Measurements from ENCODE around the gene UBAC1. TPM values are rescaled to one million over a fixed set of nuclear protein-coding genes. Genes with fewer than 3 reads are reported as not detected.
A peak's percentile ranks its signal among the peaks of the same experiment; 100 is the strongest.
"Not testable (repeated sequence)": the region's sequence is repeated elsewhere in the genome, so short reads cannot be mapped to it uniquely, and the experiment has no call there.

Gene UBAC1
- total RNA-seq, 2 donors from 2014 or later = 63.0 to 64.8 TPM

DNA sequence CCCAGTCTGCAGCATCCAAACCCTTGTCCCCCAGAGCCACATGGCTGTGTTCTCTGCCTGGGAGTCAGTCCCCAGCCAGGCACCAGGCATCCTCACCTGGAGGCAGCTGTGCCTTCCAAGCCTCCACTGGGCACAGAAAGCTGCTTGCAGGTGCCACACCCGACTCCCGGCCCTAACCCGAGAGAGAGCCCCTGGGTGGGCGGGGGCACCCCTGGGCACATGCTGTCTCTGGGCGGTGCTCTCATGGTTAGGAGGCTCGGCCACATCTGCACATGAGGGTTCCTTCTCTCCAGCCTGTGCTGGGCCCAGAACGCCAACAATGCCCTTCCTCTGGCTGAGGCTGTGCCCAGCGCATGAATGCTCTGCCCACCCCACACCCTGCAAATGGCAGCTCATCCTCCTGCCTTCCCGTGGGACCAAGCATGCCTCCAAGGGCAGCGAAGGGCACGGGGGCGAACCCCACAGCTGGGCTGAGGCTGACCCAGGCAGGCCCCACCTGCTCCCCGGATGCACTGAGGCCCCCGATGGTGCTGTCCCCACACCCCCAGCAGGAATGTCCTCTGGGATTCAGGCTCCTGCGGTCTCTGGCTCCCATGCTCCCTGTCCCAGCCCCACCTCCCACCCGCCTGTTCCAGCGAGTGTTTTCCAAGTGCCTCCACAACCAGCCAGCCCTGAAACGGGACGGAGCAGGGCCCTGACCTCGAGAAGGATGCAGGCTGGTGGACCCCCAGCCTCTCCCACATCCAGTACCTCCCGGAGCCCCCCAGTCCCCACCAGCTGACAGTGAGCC, 31.3 kb downstream of the UBAC1 start:
- intact Hi-C loops (cut with DNase I, micrococcal nuclease) = no loop called here
- DNase-seq (no peak), ATAC-seq (no peak)

DNA sequence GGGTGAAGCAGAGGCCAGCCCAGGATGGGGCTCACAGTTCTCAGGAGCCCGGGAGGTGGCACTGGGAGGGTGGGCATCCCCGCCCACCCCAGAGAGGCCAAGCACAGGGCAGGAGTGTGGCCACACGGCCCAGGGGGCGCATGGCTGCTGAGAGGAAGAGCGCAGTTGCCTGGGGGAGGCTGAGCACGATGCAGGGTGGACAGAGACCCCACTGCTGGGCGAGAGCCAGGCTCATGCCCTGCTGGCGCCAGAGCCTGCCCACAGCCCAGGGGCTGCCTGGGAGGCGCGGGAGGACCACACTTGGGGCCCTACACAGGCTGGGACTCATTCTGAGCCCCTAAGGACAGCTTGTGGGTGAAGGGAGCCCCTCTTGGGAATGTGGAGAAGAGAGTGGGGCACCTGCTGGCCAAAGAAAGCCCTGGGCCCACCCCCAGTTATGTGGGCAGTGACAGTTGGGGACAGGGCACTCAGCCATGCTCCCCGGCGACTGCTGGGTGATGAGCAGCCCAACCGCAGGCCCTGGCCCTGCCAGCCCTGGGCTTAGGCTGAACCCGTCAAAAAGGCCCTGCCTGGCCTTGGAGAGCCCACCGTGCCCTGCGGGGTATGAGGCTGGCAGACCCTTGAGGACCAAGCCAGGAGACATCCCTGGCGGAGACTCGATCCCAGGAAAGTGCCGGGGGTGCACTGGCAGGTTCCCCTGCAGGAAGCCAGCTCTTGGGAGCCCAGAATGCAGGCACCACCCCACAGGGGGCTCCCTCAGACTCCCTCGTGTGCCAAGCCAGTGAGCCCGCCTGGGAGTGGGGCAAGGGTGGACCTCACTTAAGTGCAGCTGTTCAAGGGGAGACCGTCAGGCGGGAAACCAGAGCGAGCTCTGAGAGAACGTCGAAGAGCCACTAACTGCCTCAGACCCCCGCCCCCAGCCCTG, 32.2 kb downstream of the UBAC1 start:
- intact Hi-C loops (cut with DNase I, micrococcal nuclease) = no loop called here
- no peak for ATAC-seq
- no peak for DNase-seq

DNA sequence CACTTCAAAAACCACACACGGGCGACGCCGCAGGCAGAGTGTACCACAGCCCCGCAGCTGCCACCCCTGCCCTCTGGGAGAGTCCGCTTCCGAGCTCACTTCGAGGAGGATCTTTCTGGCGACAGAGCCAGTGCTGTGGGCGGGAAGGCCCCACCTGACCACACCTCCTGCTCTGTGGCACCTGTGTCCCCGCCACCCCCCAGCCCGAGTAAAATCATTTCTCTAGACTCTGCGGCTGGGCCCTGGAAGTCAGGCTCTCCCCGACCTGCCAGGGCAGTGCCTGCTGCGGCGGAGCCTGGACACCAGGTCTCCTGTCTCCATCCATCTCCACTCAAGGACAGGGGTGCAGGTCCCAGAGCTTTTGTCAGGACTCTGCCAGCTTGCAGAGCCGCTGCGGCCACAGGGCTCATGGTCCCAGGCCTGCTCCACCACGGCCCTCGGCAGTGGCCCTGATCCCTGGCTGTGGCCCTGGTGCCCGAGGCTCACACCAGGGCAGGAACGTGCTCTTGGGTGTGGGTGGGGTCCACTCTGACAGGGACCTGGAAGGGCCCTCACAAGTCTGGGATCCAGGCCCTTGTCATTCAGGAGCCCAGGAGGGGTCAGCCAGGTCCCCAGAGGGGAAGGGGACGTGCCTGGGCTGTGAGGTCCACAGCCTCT, 33.0 kb downstream of the UBAC1 start:
- intact Hi-C loops (cut with DNase I, micrococcal nuclease) = no loop called here
- peak; percentile 13 for ATAC-seq
- no peak for DNase-seq

DNA sequence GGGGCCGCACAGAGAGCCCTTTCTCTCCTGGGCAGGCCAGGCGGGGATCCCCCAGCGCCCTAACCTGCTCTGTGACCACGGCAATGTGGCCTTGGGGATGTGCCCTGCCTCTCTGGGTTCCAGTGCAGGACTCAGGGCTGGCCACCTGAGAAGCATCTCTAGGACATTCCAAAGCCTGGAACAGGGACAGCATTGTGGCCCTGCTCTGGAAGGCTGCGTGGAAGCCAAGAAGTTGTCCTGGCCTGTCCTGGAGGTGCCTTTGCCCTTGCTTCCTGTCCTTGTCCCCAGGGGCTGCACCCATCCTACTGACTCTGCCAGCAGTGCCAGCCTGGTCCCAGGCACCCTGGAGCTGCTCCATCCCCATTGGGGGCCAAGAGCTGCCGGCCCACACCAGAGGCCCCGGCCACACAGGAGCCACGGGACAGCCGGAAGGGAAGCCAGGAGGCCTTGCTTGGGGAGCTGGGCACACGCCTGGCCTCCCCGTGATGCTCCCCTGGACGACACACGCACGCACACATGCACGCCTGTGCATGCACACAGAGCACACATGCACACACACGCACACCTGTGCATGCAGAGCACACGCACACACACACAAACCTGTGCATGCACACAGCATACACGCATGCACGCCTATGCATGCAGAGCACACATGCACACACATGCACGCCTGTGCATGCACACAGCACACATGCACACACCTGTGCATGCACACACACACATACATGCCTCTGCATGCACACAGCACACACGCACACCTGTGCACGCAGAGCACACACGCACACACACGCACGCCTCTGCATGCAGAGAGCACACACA, 33.8 kb downstream of the UBAC1 start:
- intact Hi-C loops (cut with DNase I, micrococcal nuclease) = no loop called here
- DNase-seq (no peak), ATAC-seq (peak; percentile 7)

DNA sequence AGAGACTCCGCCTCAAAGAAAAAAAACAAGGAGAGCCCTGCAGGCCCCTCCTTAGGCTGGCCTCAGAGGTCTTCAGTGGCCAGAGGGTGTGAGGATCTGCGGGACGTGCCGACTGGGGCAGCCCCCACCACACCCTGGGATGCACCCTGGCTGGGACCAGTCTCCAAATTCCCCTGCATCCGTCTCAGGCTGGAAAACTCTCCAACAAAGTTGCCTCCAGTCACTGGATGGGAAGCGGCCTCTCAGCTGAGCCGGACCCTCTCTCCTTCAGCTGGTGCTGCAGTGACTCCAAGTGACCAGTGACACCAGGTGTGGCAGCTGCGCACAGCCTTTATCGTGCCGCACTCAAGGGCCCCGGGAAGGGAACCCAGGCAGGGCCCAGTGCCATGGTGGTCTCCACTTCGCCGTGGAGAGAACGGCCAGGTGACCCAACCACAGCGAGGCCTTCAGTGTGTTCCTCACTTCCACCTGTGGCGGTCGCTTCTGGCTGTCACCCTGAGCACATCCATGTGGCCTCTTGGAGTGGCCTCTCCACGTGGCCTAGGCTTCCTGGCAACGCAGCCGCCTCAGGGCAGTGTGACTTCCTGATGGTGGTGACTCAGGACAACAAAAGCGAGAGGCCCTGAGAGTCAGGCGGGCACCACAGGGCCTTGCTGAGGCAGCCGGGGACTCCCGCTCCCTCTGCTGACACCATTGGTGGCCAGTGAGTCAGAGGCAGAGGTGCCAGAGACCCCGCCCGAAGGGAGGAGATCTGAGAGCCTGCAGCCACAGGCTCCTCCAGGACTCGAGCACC, 34.6 kb downstream of the UBAC1 start:
- ATAC-seq = peak; percentile 26
- intact Hi-C loops (cut with DNase I, micrococcal nuclease) = no loop called here
- DNase-seq = no peak

DNA sequence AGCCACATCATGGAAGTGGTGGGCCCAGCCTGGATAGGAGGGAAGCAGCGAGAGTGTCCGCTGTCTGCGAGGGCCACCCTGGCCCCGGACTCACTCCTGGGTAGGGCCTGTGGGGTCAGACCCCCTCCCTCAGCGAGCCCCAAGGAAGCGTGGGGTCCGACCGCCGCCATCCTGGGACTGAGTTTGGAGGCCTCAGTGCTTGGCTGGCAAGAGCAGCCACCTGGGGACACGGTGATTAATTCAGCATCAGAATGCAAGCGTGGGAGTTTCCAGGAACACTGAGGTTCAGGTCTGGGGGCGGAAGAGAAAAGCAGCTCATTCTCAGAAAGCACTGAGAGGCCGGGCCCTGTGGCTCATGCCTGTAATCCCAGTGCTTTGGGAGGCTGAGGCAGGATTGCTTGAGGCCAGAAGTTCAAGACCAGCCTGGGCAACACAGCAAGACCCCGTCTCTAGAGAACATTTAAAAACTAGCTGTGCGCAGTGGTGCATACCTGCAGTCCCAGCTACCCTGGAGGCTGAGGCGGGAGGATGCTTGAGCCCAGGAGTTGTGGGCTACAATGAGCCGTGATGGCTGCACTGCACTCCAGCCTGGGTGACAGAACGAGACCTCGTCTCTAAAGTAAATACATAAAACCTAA, 35.6 kb downstream of the UBAC1 start:
- intact Hi-C loops (cut with DNase I, micrococcal nuclease) = no loop called here
- ATAC-seq (no peak), DNase-seq (no peak)

DNA sequence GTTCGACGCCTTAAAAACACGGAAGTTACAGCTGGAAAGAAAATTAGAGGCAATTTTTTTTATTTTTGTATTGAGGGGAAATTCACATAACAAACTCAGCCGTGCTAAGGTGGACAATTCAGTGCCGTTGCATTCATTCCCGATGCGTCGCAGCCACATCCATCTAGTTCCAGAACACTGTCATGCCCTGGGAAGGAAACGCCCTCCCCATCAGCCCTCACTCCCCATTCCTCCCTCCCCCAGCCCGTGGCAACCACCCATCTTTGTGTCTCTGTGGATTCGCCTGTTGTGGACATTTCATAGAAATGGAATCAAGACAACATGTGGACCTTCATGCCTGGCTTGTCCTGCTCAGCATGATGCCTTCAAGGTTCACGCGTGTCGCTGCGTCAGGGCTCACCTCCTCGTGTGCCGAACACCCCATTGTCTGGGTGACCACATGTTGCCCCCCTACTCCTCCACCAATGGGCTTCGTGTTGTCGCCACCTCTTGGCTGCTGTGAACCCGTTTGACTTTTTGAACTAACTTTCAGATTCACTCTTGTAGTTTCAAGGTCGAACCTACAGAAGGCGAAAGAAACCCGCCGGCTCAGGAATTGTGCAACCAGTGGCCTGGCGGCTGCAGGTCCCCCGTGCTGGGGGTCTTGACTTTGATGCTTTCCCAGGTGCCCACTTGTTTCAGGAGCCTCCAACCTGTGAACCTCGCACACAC, 36.4 kb downstream of the UBAC1 start:
- DNase-seq (no peak), ATAC-seq (no peak)
- intact Hi-C loops (cut with DNase I, micrococcal nuclease) = no loop called here

DNA sequence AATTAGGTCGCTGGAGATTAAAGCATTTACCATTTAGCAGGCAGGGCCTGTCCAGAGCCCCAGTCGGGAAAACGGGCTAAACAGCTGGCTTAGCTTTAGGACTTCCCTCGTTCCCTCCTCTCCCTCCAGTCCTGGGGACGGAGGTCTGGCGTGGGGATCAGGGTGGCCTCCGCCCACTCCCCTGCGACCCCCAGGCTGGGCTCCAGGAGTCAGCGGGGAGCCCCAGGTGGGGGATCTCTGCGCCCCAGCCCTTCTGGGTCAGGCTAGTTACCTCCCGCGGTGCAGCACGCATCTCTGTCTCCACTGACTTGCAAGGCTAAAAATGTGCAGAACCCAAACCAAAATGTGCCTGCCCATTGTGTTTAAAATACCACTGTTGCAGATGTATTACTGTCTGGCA, 37.7 kb downstream of the UBAC1 start:
- no peak for ATAC-seq
- intact Hi-C loops (cut with DNase I, micrococcal nuclease) = no loop called here
- DNase-seq = no peak

DNA sequence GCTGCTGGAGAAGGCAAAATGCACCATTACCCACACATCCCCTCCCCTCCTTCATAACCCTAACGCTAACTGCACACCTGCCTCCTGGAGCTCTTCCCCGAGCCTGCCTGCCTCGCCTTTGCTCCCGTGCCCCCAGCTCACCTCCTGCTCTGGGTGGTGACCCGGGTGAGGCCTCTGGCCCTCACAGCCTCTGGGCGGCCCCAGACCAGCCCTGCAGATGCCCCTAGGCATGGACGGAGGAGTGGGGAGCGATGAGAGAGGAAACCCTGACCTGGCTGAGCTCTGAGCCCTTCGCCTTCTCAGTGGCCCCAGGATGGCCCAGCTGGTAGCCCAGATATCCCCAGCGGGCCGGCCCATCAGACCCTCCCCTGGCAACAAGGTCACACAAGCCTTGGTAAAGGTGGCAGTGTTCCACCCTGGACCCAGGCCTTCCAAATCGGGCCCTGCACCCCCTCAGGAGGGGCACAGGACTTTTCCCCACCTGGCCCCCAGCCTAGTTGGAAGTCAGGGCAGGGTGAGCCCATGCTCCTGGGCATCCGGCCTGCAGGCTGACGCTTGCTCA, 39.3 kb downstream of the UBAC1 start:
- ATAC-seq (peak; percentile 25), DNase-seq (no peak)
- intact Hi-C loops (cut with DNase I, micrococcal nuclease) = no loop called here

DNA sequence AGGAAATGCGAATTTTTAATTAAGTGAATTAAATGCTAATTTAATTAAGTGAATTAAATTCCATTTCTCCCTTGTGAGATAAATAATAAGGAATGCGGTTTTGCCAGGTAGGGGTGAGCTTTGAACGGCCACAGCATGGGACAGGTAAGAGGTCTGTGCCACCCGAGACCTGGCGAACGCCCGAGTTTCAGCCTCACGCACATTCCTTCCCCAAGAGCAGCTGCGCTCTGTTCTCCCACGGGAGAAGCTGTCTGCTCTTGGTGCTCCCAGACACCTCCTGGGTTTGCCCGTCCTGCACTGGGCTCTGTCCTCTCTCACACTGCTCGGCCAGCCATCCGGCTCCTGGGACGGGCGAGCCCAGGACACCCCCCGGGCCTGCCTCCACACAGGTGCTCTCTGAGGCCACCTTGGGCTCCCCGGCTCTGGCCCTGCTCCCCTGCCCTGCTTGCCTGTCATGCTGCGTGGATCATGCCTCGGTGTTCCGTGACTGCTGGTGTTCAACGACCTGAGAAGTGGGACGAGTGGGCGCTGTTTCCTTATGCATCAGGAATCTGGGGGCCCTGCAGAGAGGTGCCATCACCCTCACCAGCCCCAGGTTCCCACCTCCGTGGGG, 40.1 kb downstream of the UBAC1 start:
- DNase-seq = no peak
- peak; percentile 16 for ATAC-seq

DNA sequence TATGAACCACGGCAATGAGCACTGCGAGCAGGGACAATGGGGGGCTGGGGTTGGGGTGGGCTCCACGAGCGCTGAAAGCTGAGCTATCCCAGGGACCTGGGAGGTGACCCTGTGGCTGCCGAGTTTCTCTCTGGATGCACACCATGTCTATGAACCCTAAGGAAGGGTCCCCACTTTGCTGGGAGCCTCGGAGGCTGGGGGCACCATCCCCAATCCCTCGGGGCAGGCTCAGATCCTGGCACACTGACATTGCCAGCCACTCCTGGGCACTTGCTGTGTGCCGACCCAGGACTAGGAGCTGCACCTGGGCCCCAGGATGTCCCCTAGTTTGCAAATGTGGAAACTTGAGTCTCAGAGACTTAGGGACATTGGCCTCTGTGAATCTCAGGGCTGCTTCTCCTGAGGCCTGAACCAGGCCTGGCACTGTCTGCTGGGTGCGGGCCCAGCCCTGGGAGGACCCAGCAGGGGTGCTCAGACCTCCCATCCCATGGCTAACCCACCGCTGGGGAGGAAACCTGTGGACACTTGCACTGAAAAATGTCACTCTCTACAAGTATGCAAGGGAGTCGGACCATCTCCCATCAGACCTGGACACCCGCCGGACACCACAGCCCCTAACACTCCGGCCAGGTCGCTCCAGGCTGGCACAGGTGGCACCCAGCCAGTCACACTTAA, 40.8 kb downstream of the UBAC1 start:
- intact Hi-C loops (cut with DNase I, micrococcal nuclease) = no loop called here
- ATAC-seq (no peak), DNase-seq (no peak)

More for the DNA sequence above, 40.1 kb downstream of the UBAC1 start:
- intact Hi-C loops (cut with DNase I, micrococcal nuclease) = no loop called here

DNA sequence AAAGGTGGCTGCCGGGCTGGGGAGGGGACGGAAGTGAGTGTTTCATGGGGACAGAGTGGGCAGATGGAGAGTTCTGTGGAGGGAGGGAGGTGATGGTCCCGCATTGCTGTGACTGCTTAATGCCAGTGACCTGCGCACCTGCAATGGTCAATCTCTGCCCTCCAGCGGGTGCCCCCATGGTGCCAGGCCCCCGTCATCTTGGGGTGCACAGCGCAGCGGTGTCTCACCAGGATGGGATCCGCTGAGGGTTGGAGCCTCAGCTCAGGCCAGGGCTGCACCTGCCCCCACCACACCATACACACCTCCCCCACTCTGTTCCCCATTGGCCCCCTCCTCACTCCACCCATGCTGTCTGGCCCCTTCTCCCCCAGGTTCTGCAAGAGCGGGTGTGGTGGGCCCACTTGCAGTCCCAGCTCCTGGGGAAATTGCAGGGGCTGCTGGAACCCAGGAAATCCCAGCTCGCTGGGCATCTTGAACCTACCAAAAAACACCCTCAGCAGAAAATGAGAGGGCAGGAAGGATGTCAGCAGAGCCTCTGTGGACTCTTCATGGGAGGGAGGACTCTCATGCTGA, 41.8 kb downstream of the UBAC1 start:
- no peak for DNase-seq
- ATAC-seq = no peak
- intact Hi-C loops (cut with DNase I, micrococcal nuclease) = no loop called here

DNA sequence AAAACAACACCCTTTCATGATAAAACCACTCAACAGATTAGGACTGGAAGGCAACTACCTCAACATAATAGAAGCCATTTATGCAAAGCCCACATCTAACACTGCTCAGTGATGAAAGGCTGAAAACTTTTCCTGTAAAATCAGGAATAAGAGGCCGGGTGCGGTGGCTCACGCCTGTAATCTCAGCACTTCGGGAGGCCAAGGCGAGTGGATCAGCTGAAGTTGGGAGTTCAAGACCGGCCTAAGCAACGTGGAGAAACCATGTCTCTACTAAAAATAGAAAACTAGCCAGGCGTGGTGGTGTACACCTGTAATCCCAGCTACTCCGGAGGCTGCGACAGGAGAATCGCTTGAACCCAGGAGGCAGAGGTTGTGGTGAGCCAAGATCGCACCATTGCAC, 44.9 kb downstream of the UBAC1 start:
- ATAC-seq; DNase-seq; intact Hi-C loops (cut with DNase I, micrococcal nuclease): not testable (repeated sequence)

DNA sequence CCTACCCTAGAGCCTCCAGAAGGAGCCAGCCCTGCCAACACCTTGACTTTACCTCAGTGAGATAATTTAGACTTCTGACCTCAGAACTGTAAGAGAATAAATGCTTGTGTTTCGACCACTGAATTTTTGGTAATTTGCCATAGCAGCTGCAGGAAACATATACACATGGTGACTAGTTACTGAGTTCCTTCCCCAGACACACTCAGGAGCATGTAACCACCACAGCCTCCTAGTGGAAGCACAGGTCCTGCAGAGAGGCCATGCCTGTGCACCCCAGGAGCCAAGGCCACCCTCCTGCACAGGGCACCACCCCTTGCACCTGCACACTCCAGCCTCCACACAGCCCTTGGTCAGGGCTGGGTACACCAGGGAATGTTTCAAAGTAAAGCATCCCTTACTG, 46.3 kb downstream of the UBAC1 start:
- ATAC-seq = no peak
- no peak for DNase-seq
- intact Hi-C loops (cut with DNase I, micrococcal nuclease) = no loop called here

DNA sequence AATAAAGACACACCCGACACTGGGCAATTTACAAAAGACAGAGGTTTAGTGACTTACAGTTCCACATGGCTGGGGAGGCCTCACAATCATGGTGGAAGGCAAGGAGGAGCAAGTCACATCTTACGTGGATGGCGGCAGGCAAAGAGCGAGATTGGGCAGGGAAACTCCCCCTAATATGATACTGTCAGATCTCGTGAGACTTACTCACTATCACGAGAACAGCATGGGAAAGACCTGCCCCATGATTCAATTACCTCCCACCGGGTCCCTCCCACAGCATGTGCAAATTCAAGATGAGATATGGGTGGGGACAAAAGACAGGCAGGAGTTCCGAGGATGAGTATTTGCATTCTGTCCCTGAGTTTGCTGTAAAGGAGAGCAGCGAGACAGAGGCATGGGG, 49.9 kb downstream of the UBAC1 start:
- ATAC-seq = not testable (repeated sequence)

More for the DNA sequence above, 49.9 kb downstream of the UBAC1 start:
- DNase-seq; intact Hi-C loops (cut with DNase I, micrococcal nuclease): not testable (repeated sequence)
